Hepatocyte (in vitro differentiated cells): ENCODE results near the gene ECE1. TPM values are rescaled to one million over a fixed set of nuclear protein-coding genes. Genes with fewer than 3 reads are reported as not detected.

ENCODE experiments used
- DNase-seq: peaks from one replicate; pipeline ENCODE4 v3.0.0-alpha.2; 2016; ENCODE audit warnings: low spot score
- H2AFZ ChIP-seq: fragments of 200-600 bp; sonication (generic); 2 replicates; pipeline ENCODE4 v1.6.0; 2016; ENCODE audit warnings: antibody characterized with exemption, mild to moderate bottlenecking
- H3K27ac ChIP-seq: fragments of 200-600 bp; sonication (generic); 2 replicates; pipeline ENCODE4 v1.5.1; 2016; ENCODE audit warnings: mild to moderate bottlenecking
- H3K27me3 ChIP-seq: fragments of 200-600 bp; sonication (generic); 2 replicates; pipeline ENCODE4 v1.6.1; 2016
- H3K36me3 ChIP-seq: fragments of 200-600 bp; sonication (generic); replicated peaks from 2 replicates; pipeline ENCODE4 v1.5.1; 2016; ENCODE audit warnings: low read depth; ENCODE audit not compliant: insufficient read depth
- H3K4me1 ChIP-seq: fragments of 200-600 bp; sonication (generic); 2 replicates; pipeline ENCODE4 v1.5.1; 2016; ENCODE audit warnings: mild to moderate bottlenecking, moderate library complexity; ENCODE audit not compliant: insufficient read depth
- H3K4me2 ChIP-seq: fragments of 200-600 bp; sonication (generic); 2 replicates; pipeline ENCODE4 v1.6.0; 2016
- H3K4me3 ChIP-seq: fragments of 200-600 bp; sonication (generic); 2 replicates; pipeline ENCODE4 v1.5.1; 2016; ENCODE audit warnings: mild to moderate bottlenecking
- H3K79me2 ChIP-seq: fragments of 200-600 bp; sonication (generic); 2 replicates; pipeline ENCODE4 v1.6.0; 2017; ENCODE audit warnings: mild to moderate bottlenecking
- H3K9me2 ChIP-seq: fragments of 200-600 bp; sonication (generic); replicated peaks from 2 replicates; pipeline ENCODE4 v1.6.0; 2017; ENCODE audit warnings: mild to moderate bottlenecking; ENCODE audit not compliant: insufficient read depth
- H3K9me3 ChIP-seq: fragments of 200-600 bp; sonication (generic); 2 replicates; pipeline ENCODE4 v1.5.1; 2016; ENCODE audit warnings: low read depth, mild to moderate bottlenecking
- H4K20me1 ChIP-seq: fragments of 200-600 bp; sonication (generic); 2 replicates; pipeline ENCODE4 v1.6.0; 2016; ENCODE audit warnings: mild to moderate bottlenecking; ENCODE audit not compliant: insufficient read depth, poor library complexity, severe bottlenecking
- EZH2 ChIP-seq: fragments of 200-600 bp; sonication (generic); IDR thresholded peaks from 2 replicates; pipeline ENCODE4 v1.6.1; 2016; ENCODE audit warnings: antibody characterized with exemption, mild to moderate bottlenecking, borderline replicate concordance
- EZH2phosphoT487 ChIP-seq: fragments of 200-600 bp; sonication (generic); IDR thresholded peaks from one replicate; pipeline ENCODE4 v1.6.1; 2018; ENCODE audit warnings: antibody characterized with exemption, mild to moderate bottlenecking, low read depth, moderate library complexity; ENCODE audit not compliant: unreplicated experiment, severe bottlenecking
- WGBS: methylation state at CpG from one replicate; pipeline ENCODE4 v1.1.6; 2016; ENCODE audit warnings: low lambda C conversion rate; ENCODE audit errors: missing lambda C conversion rate; 5-methylcytosine and 5-hydroxymethylcytosine counted together
- polyA plus RNA-seq: library from polyadenylated mRNA; unstranded; fragments of >200 nt; fragmentation: Nextera tagmentation; extraction: Ambion mirVana; gene quantifications from 2 replicates; pipeline ENCODE4 v1.2.1, GENCODE V29; 2016
- total RNA-seq: library from RNA; depleted of rRNA; stranded (reverse); fragments of >200 nt; gene quantifications from 2 replicates; pipeline ENCODE4 v1.2.3, GENCODE V29; 2014
- TF ChIP-seq, protein P1 (sequence below): fragments of 200-600 bp; sonication (generic); IDR thresholded peaks from 2 replicates; pipeline ENCODE4 v1.5.1; 2016; ENCODE audit warnings: antibody characterized with exemption, mild to moderate bottlenecking; ENCODE audit not compliant: poor library complexity

ECE1 gene
- total and polyA plus RNA-seq, 2 experiments from 2014 or later = 60.8 to 90.6 TPM

- Histone ChIP-seq H3K27me3 (no peaks in the 10 kb centered on the region), H3K4me2 (peak overlapping the region; percentile 30), H2AFZ (no peak overlapping the region), H3K4me3 (no peak overlapping the region), H3K9me2 (no peaks in the 10 kb centered on the region), H3K9me3 (no peaks in the 10 kb centered on the region), H3K36me3 (no peaks in the 10 kb centered on the region), H3K27ac (peak overlapping the region; percentile 96), H3K4me1 (peaks cover 69% of the 10 kb centered on the region), H3K79me2 (peaks cover 17% of the 10 kb centered on the region), H4K20me1 (no peaks in the 10 kb centered on the region)
- TF ChIP-seq EZH2phosphoT487 (no peak), EZH2 (no peak)
- TF ChIP-seq, protein P1, sequence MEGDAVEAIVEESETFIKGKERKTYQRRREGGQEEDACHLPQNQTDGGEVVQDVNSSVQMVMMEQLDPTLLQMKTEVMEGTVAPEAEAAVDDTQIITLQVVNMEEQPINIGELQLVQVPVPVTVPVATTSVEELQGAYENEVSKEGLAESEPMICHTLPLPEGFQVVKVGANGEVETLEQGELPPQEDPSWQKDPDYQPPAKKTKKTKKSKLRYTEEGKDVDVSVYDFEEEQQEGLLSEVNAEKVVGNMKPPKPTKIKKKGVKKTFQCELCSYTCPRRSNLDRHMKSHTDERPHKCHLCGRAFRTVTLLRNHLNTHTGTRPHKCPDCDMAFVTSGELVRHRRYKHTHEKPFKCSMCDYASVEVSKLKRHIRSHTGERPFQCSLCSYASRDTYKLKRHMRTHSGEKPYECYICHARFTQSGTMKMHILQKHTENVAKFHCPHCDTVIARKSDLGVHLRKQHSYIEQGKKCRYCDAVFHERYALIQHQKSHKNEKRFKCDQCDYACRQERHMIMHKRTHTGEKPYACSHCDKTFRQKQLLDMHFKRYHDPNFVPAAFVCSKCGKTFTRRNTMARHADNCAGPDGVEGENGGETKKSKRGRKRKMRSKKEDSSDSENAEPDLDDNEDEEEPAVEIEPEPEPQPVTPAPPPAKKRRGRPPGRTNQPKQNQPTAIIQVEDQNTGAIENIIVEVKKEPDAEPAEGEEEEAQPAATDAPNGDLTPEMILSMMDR = no peak
- no peak for DNase-seq
- 93% methylated on average over 6 of the region's 6 CpGs for WGBS
These were observed 24.6 kb downstream of the ECE1 start for GRCh38 chr1:21265644-21266043.

DNA sequence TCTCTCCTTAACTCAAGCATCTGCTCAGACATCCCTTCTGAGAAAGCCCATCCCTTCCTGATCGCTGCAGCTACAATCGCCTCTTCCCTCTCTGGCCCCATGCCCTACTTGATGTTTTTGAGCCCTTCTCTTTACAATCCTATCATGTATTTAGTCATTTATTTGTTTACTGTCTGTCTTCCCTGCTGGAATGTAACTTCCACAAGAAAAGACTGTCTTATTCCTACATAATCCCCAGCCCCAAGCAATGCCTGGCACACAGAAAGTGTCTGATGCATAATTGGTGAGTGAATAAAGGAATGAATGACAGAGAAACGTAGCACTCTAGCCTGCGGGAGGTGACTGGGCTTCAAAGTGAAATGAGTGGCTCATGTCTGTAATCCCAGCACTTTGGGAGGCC lies 25.4 kb downstream of the ECE1 start:
- peaks cover 66% of the 10 kb centered on the region for H3K4me1 ChIP-seq
- peak overlapping the region; percentile 96 for H3K27ac ChIP-seq
- no peaks in the 10 kb centered on the region for H3K27me3 ChIP-seq
- peaks cover 11% of the 10 kb centered on the region for H3K79me2 ChIP-seq
- no peaks in the 10 kb centered on the region for H3K9me3 ChIP-seq
- H3K4me3 ChIP-seq = no peak overlapping the region
- DNase-seq = no peak
- H2AFZ ChIP-seq = no peak overlapping the region
- no peaks in the 10 kb centered on the region for H3K9me2 ChIP-seq
- 44% methylated on average over 4 of the region's 4 CpGs for WGBS
- no peaks in the 10 kb centered on the region for H3K36me3 ChIP-seq
- no peaks in the 10 kb centered on the region for H4K20me1 ChIP-seq
- no peak overlapping the region for H3K4me2 ChIP-seq
- TF ChIP-seq EZH2phosphoT487 (no peak), EZH2 (no peak)
- TF ChIP-seq, protein P1 = no peak

GRCh38 chr1:21263653-21264225 lies 26.5 kb downstream of the ECE1 start:
- Histone ChIP-seq H3K36me3 (no peaks in the 10 kb centered on the region), H3K4me3 (no peak overlapping the region), H3K9me3 (no peaks in the 10 kb centered on the region), H3K4me2 (no peak overlapping the region), H3K9me2 (no peaks in the 10 kb centered on the region), H4K20me1 (no peaks in the 10 kb centered on the region), H2AFZ (no peak overlapping the region), H3K4me1 (peaks cover 64% of the 10 kb centered on the region), H3K27me3 (no peaks in the 10 kb centered on the region), H3K79me2 (peaks cover 10% of the 10 kb centered on the region), H3K27ac (peak overlapping the region; percentile 96)
- 85% methylated on average over 10 of the region's 11 CpGs for whole genome bisulfite sequencing
- no peak for DNase-seq
- TF ChIP-seq, protein P1 = no peak
- TF ChIP-seq EZH2phosphoT487 = no peak
- TF ChIP-seq EZH2 = no peak
